Thymus (tissue), 11 donors: ENCODE measurements around the gene PPP1R26. TPM values are rescaled to one million over a fixed set of nuclear protein-coding genes. Genes with fewer than 3 reads are reported as not detected.
"Not testable (repeated sequence)": the region's sequence is repeated elsewhere in the genome, so short reads cannot be mapped to it uniquely, and the experiment has no call there.

Experiments used
- DNase-seq, 9 donors: peaks; one replicate each; pipeline ENCODE4 v3.0.0-alpha.2; 2013; ENCODE audit warnings: low spot score in 9 of 9, low read depth in 6 of 9, missing footprints in 1 of 9
- H3K27ac ChIP-seq, 2 donors: one replicate each; pipeline ENCODE4 v1.5.1; 2013; ENCODE audit warnings: control low read depth in 1 of 2, low read depth in 1 of 2, low read length in 1 of 2, mild to moderate bottlenecking in 1 of 2, moderate library complexity in 1 of 2
- H3K27me3 ChIP-seq, 2 donors: one replicate each; pipeline ENCODE4 v1.5.1; 2013; ENCODE audit warnings: low read length in 1 of 2; ENCODE audit not compliant: control insufficient read depth in 2 of 2, insufficient read depth in 1 of 2
- H3K36me3 ChIP-seq, 2 donors: one replicate each; pipeline ENCODE4 v1.5.1; 2013; ENCODE audit warnings: low read length in 1 of 2, mild to moderate bottlenecking in 1 of 2, moderate library complexity in 1 of 2; ENCODE audit not compliant: control insufficient read depth in 2 of 2, insufficient read depth in 2 of 2
- H3K4me1 ChIP-seq, 2 donors: one replicate each; pipeline ENCODE4 v1.5.1; 2013; ENCODE audit warnings: low read length in 2 of 2; ENCODE audit not compliant: control insufficient read depth in 2 of 2, insufficient read depth in 2 of 2
- H3K4me3 ChIP-seq, 2 donors: one replicate each; pipeline ENCODE4 v1.5.1; 2013; ENCODE audit warnings: low read length in 2 of 2, control low read depth in 1 of 2, mild to moderate bottlenecking in 1 of 2
- H3K9me3 ChIP-seq, 2 donors: one replicate each; pipeline ENCODE4 v1.5.1; 2013; ENCODE audit warnings: low read length in 1 of 2, mild to moderate bottlenecking in 1 of 2; ENCODE audit not compliant: control insufficient read depth in 2 of 2, insufficient read depth in 1 of 2
- WGBS: extraction: QIAGEN DNeasy Blood & Tissue Kit; methylation state at CpG from one replicate; pipeline ENCODE4 v1.1.7; 2013; 5-methylcytosine and 5-hydroxymethylcytosine counted together
- polyA plus RNA-seq: library from polyadenylated mRNA; stranded (reverse); fragments of 200-250 nt; gene quantifications from one replicate; pipeline ENCODE4 v1.2.3, GENCODE V29; 2013
- total RNA-seq: library from RNA; stranded (reverse); fragments of 120-200 nt; gene quantifications from one replicate; pipeline ENCODE4 v1.2.4, GENCODE V29; 2013
- donor health status: healthy.

PPP1R26 gene
- total and polyA plus RNA-seq, 2 donors, result 3.3 to 4.1 TPM

DNA sequence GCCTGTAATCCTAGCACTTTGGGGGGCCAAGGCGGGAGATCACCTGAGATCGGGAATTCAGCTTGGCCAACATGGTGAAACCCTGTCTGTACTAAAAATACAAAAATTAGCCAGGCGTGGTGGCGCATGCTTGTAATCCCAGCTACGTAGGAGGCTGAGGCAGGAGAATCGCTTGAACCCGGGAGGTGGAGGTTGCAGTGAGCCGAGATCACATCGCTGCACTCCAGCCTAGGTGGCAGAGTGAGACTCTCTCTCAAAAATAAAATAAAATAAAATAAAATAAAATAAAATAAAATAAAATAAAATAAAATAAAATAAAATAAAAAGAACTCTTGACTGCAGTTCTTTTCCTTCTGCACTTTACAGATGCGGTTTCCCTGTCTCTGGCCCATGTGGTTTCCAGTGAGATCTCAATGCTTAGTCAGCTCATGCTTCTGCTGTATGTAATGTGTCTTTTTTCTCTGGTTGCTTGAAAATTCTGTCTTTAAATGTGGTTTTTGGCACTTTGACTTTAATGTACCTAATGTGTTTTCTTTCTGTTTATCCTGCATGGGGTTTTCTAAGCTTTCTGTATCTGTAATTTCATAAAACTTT lies 49.4 kb downstream of the PPP1R26 start:
- WGBS, result 93% methylated on average over 10 of the region's 10 CpGs

GRCh38 chr9:135530146-135530545 lies 50.6 kb downstream of the PPP1R26 start:
- H3K36me3 ChIP-seq, result no peaks in the 10 kb centered on the region
- H3K4me1 ChIP-seq, result no peaks in the 10 kb centered on the region
- H3K9me3 ChIP-seq, result peaks cover 3 to 9% of the 10 kb centered on the region in 2 donors
- H3K27ac ChIP-seq, result no peak overlapping the region
- no peak overlapping the region for H3K4me3 ChIP-seq
- no peak for DNase-seq
- WGBS, result 89% methylated on average over 5 of the region's 5 CpGs
- peaks cover 0 to 8% of the 10 kb centered on the region in 2 donors for H3K27me3 ChIP-seq

More for the DNA sequence above, 49.4 kb downstream of the PPP1R26 start:
- H3K36me3 ChIP-seq, H3K4me1 ChIP-seq, H3K27me3 ChIP-seq, H3K4me3 ChIP-seq, H3K27ac ChIP-seq, DNase-seq, H3K9me3 ChIP-seq: not testable (repeated sequence)

GRCh38 chr9:135531096-135531495 lies 51.5 kb downstream of the PPP1R26 start:
- H3K27ac ChIP-seq, result no peak overlapping the region
- peaks cover 0 to 8% of the 10 kb centered on the region in 2 donors for H3K27me3 ChIP-seq
- no peak for DNase-seq
- H3K9me3 ChIP-seq, result peaks cover 3 to 9% of the 10 kb centered on the region in 2 donors
- WGBS, result 95% methylated on average over 10 of the region's 10 CpGs
- H3K4me1 ChIP-seq, result no peaks in the 10 kb centered on the region
- H3K4me3 ChIP-seq, result no peak overlapping the region
- H3K36me3 ChIP-seq, result no peaks in the 10 kb centered on the region

DNA sequence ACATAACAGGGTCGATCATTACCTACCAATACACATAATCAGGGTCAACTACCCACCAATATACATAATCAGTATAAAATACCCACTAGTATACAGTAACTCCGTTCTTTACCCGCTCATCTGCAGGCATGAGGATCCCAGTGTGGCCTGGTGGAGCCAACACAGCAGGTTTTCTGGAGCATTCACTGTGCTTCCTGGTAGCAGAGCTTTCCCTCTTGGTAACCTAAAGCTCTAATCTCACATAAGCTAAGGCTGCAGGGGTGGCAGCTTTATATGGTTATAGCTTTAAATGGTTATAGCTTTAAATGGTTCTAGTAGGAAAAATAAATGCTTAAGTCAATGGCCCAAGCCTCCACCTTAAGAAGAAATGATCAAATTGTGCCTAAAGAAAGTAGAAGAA lies 53.5 kb downstream of the PPP1R26 start:
- Histone ChIP-seq H3K27me3 (peaks cover 0 to 8% of the 10 kb centered on the region in 2 donors), H3K4me1 (no peaks in the 10 kb centered on the region), H3K4me3 (no peak overlapping the region), H3K27ac (no peak overlapping the region), H3K9me3 (peaks cover 0 to 2% of the 10 kb centered on the region in 2 donors), H3K36me3 (no peaks in the 10 kb centered on the region)
- peak in 1 of 9 donors; percentile 3 for DNase-seq
- WGBS, result 96% methylated on average over 3 of the region's 3 CpGs

DNA sequence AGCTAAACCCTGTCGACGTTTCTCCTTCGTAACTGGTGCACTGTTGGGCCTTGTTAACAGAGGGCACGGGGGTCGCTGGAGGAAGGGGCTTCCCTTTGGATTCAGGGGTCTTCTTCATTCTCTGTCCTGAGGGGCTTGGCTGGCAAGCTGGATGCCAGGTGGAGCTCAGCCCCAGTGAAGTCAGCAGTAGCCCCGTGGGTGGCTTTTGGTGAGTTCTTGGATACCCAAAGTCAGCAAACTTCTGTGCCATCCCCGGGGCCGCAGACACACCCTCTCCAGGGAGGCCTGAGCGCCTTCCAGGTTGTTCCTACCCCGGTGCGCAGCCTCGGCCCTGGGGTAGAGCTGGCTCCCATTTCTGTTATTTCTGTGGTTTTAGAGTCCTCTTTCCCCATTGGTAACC lies 54.1 kb downstream of the PPP1R26 start:
- Histone ChIP-seq H3K27ac (no peak overlapping the region), H3K4me1 (no peaks in the 10 kb centered on the region), H3K27me3 (peaks cover 0 to 8% of the 10 kb centered on the region in 2 donors), H3K4me3 (no peak overlapping the region), H3K36me3 (no peaks in the 10 kb centered on the region), H3K9me3 (no peaks in the 10 kb centered on the region)
- no peak for DNase-seq
- WGBS, result 94% methylated on average over 12 of the region's 12 CpGs

- not testable (repeated sequence) for H3K9me3 ChIP-seq, H3K4me1 ChIP-seq, H3K27me3 ChIP-seq, H3K36me3 ChIP-seq, DNase-seq, H3K4me3 ChIP-seq, H3K27ac ChIP-seq
- WGBS, result 34% methylated on average over 10 of the region's 10 CpGs
Measured at GRCh38 chr9:135534192-135534711, 54.7 kb downstream of the PPP1R26 start.

DNA sequence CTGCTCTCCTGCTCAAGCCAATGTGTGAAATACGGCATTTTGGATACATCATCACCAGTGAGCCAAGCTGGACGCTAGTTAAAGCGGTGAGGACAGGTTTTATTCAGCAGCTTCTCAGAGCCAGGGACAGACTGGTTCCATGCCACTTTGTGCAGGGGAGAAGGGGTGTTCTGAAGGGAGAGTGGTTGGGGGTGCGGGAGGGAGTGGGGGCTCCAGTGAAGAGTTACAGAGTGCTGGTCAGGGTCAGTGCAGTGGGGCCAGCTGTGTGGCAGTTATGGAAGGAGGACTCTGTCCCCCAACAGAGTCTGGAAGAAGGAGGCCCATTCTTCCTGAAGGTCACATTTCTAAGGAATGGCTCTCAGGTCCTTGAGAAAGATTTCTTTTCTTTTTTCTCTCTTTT lies 55.2 kb downstream of the PPP1R26 start:
- WGBS, result 85% methylated on average over 4 of the region's 4 CpGs
- not testable (repeated sequence) for DNase-seq

DNA sequence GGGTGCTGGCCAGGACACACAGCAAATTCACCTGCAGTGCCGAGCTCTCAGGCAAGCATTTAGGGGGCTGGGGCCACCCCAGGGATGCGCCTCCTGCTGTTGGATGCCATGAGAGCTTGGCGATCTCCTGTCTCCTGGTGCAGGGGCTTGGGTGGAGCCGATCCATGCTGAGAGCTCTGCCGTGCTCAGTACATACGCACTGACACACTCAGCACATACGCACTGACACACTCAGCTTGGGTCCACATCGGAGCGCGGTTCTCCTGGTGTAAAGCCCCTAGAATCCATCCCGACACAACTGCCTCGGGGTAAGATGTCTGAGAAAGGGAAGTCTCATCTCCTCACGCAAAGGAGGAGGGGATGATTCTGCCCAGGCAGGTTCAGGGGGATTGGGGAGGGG lies 56.0 kb downstream of the PPP1R26 start:
- 87% methylated on average over 13 of the region's 13 CpGs for WGBS

More for the DNA sequence above, 55.2 kb downstream of the PPP1R26 start:
- H3K27me3 ChIP-seq, H3K4me3 ChIP-seq, H3K9me3 ChIP-seq, H3K36me3 ChIP-seq, H3K27ac ChIP-seq, H3K4me1 ChIP-seq: not testable (repeated sequence)

DNA sequence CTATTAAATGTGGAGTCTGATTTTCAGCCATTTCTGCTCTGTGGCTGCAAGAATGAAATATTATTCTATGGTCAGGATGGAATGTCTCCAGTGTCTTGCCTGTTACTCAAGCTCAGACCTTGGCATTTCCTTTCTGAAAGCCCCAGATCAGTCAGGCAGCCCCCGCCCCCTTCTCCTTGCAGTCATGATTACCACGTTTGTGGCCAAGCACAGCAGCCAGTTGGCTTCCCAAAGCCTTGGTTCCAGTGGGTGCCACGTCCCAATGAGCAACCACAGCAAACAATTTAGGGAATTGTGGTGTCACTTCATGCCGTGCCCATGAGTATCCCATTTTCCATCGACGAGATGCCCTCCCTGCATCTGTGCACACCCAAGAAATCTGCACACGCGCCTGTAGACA lies 56.6 kb downstream of the PPP1R26 start:
- no peak for DNase-seq
- Histone ChIP-seq H3K36me3 (no peaks in the 10 kb centered on the region), H3K27ac (no peak overlapping the region), H3K4me3 (no peak overlapping the region), H3K9me3 (no peaks in the 10 kb centered on the region), H3K4me1 (no peaks in the 10 kb centered on the region), H3K27me3 (peaks cover 0 to 8% of the 10 kb centered on the region in 2 donors)
- WGBS, result 77% methylated on average over 8 of the region's 8 CpGs

More for the DNA sequence above, 56.0 kb downstream of the PPP1R26 start:
- not testable (repeated sequence) for H3K27me3 ChIP-seq, DNase-seq, H3K4me1 ChIP-seq, H3K9me3 ChIP-seq, H3K4me3 ChIP-seq, H3K27ac ChIP-seq, H3K36me3 ChIP-seq
